Stimulated activated CD4-positive, alpha-beta T cell treated with anti-CD3 and anti-CD28 coated beads, Interleukin-2, amount 100 ng/mL, for 4 hours (primary cell): ENCODE measurements around the gene SEMA6B.
A peak's percentile ranks its signal among the peaks of the same experiment; 100 is the strongest.
"Not testable (repeated sequence)": the region's sequence is repeated elsewhere in the genome, so short reads cannot be mapped to it uniquely, and the experiment has no call there.

Experiments
- DNase-seq: peaks from one replicate; pipeline ENCODE4 v3.0.0-alpha.2; 2020; ENCODE audit warnings: low read depth

The SEMA6B gene

GRCh38 chr19:4559569-4559968 is at the start of gene SEMA6B:
SEMA6B (minus strand) TSS chr19:4559684; CDS start chr19:4558457, 1,227 bp downstream.
- no peak for DNase-seq

GRCh38 chr19:4606921-4607678 is 47.6 kb upstream of the SEMA6B start:
- DNase-seq, result no peak

GRCh38 chr19:4606181-4606580 is 46.7 kb upstream of the SEMA6B start:
- no peak for DNase-seq

GRCh38 chr19:4604912-4605311 is 45.4 kb upstream of the SEMA6B start:
- no peak for DNase-seq

GRCh38 chr19:4602915-4603314 is 43.4 kb upstream of the SEMA6B start:
- DNase-seq, result no peak

GRCh38 chr19:4602173-4602788 is 42.8 kb upstream of the SEMA6B start:
- no peak for DNase-seq

GRCh38 chr19:4600893-4601292 is 41.4 kb upstream of the SEMA6B start:
- no peak for DNase-seq

- no peak for DNase-seq
Observed at GRCh38 chr19:4600082-4600481, 40.6 kb upstream of the SEMA6B start.

- no peak for DNase-seq
Observed at GRCh38 chr19:4598712-4599111, 39.2 kb upstream of the SEMA6B start.

- DNase-seq, result peak; percentile 22
Observed at GRCh38 chr19:4597975-4598671, 38.6 kb upstream of the SEMA6B start.

- DNase-seq, result peak; percentile 9
Observed at GRCh38 chr19:4597278-4597974, 37.9 kb upstream of the SEMA6B start.

- DNase-seq, result no peak
Observed at GRCh38 chr19:4596033-4596904, 36.8 kb upstream of the SEMA6B start.

- not testable (repeated sequence) for DNase-seq
Observed at GRCh38 chr19:4595158-4595557, 35.7 kb upstream of the SEMA6B start.

GRCh38 chr19:4594201-4594600 is 34.7 kb upstream of the SEMA6B start:
- DNase-seq, result no peak

GRCh38 chr19:4593409-4593851 is 33.9 kb upstream of the SEMA6B start:
- no peak for DNase-seq

- no peak for DNase-seq
Observed at GRCh38 chr19:4592445-4592844, 33.0 kb upstream of the SEMA6B start.

GRCh38 chr19:4591320-4591719 is 31.8 kb upstream of the SEMA6B start:
- DNase-seq, result no peak

GRCh38 chr19:4590559-4590958 is 31.1 kb upstream of the SEMA6B start:
- DNase-seq, result no peak

GRCh38 chr19:4589579-4590410 is 30.3 kb upstream of the SEMA6B start:
- no peak for DNase-seq

GRCh38 chr19:4588291-4588761 is 28.8 kb upstream of the SEMA6B start:
- no peak for DNase-seq
